Measurements from ENCODE around the gene ARTN. TPM values are rescaled to one million over a fixed set of nuclear protein-coding genes. Genes with fewer than 3 reads are reported as not detected.

The ARTN gene
- total and polyA plus RNA-seq, 4 donors: 1.8 to 4.9 (median 2.1) TPM; not detected in 1

- H3K4me3 ChIP-seq (ENCODE audit: low read length in 2 of 2): no peak overlapping the region
- no peak overlapping the region for H3K27ac ChIP-seq (ENCODE audit: low read depth in 1 of 2, low read length in 2 of 2)
- no peaks in the 10 kb centered on the region for H3K36me3 ChIP-seq (ENCODE audit: control insufficient read depth in 1 of 2, insufficient read depth in 2 of 2, low read length in 1 of 2)
- H3K4me1 ChIP-seq (ENCODE audit: control insufficient read depth in 1 of 2, insufficient read depth in 2 of 2, low read length in 2 of 2): no peaks in the 10 kb centered on the region
- H3K9me3 ChIP-seq (ENCODE audit: control insufficient read depth, low read length): no peaks in the 10 kb centered on the region
- 95 to 97% methylated on average over 20 of the region's 20 CpGs for WGBS, 2 donors
- intact Hi-C loops (cut with DNase I): no loop called here
- DNase-seq (peak in 1 of 2 donors; percentile 43), ATAC-seq (ENCODE audit: low FRiP score) (no peak)
- H3K27me3 ChIP-seq (ENCODE audit: control insufficient read depth in 1 of 2, insufficient read depth in 2 of 2, low read length in 1 of 2): no peaks in the 10 kb centered on the region
Measured at GRCh38 chr1:43981636-43982035, 48.0 kb downstream of the ARTN start.

GRCh38 chr1:43982241-43982640, 48.6 kb downstream of the ARTN start:
- no peaks in the 10 kb centered on the region for H3K27me3 ChIP-seq (ENCODE audit: control insufficient read depth in 1 of 2, insufficient read depth in 2 of 2, low read length in 1 of 2)
- H3K4me3 ChIP-seq (ENCODE audit: low read length in 2 of 2): no peak overlapping the region
- no peak for ATAC-seq (ENCODE audit: low FRiP score)
- 85 to 91% methylated on average over 8 of the region's 8 CpGs for WGBS, 2 donors
- no peak overlapping the region for H3K27ac ChIP-seq (ENCODE audit: low read depth in 1 of 2, low read length in 2 of 2)
- H3K36me3 ChIP-seq (ENCODE audit: control insufficient read depth in 1 of 2, insufficient read depth in 2 of 2, low read length in 1 of 2): no peaks in the 10 kb centered on the region
- no peaks in the 10 kb centered on the region for H3K4me1 ChIP-seq (ENCODE audit: control insufficient read depth in 1 of 2, insufficient read depth in 2 of 2, low read length in 2 of 2)
- intact Hi-C loops (cut with DNase I): no loop called here
- H3K9me3 ChIP-seq (ENCODE audit: control insufficient read depth, low read length): no peaks in the 10 kb centered on the region
- no peak for DNase-seq

- H3K4me3 ChIP-seq (ENCODE audit: low read length in 2 of 2): no peak overlapping the region
- H3K27ac ChIP-seq (ENCODE audit: low read depth in 1 of 2, low read length in 2 of 2): no peak overlapping the region
- intact Hi-C loops (cut with DNase I): no loop called here
- WGBS, 2 donors: 83 to 84% methylated on average over 15 of the region's 15 CpGs
- H3K9me3 ChIP-seq (ENCODE audit: control insufficient read depth, low read length): no peaks in the 10 kb centered on the region
- H3K36me3 ChIP-seq (ENCODE audit: control insufficient read depth in 1 of 2, insufficient read depth in 2 of 2, low read length in 1 of 2): no peaks in the 10 kb centered on the region
- DNase-seq: peak; percentile 46 to 69
- H3K27me3 ChIP-seq (ENCODE audit: control insufficient read depth in 1 of 2, insufficient read depth in 2 of 2, low read length in 1 of 2): no peaks in the 10 kb centered on the region
- H3K4me1 ChIP-seq (ENCODE audit: control insufficient read depth in 1 of 2, insufficient read depth in 2 of 2, low read length in 2 of 2): no peaks in the 10 kb centered on the region
- no peak for ATAC-seq (ENCODE audit: low FRiP score)
Measured at GRCh38 chr1:43982808-43983207, 49.2 kb downstream of the ARTN start.

GRCh38 chr1:43983253-43983899, 49.8 kb downstream of the ARTN start:
- H3K27me3 ChIP-seq (ENCODE audit: control insufficient read depth in 1 of 2, insufficient read depth in 2 of 2, low read length in 1 of 2): no peaks in the 10 kb centered on the region
- no peak overlapping the region for H3K4me3 ChIP-seq (ENCODE audit: low read length in 2 of 2)
- intact Hi-C loops (cut with DNase I): no loop called here
- no peaks in the 10 kb centered on the region for H3K4me1 ChIP-seq (ENCODE audit: control insufficient read depth in 1 of 2, insufficient read depth in 2 of 2, low read length in 2 of 2)
- no peaks in the 10 kb centered on the region for H3K36me3 ChIP-seq (ENCODE audit: control insufficient read depth in 1 of 2, insufficient read depth in 2 of 2, low read length in 1 of 2)
- H3K27ac ChIP-seq (ENCODE audit: low read depth in 1 of 2, low read length in 2 of 2): no peak overlapping the region
- H3K9me3 ChIP-seq (ENCODE audit: control insufficient read depth, low read length): no peaks in the 10 kb centered on the region
- WGBS, 2 donors: 71 to 77% methylated on average over 12 of the region's 12 CpGs
- ATAC-seq (ENCODE audit: low FRiP score) (no peak), DNase-seq (peak in 1 of 2 donors; percentile 18)

GRCh38 chr1:43984855-43985254, 51.3 kb downstream of the ARTN start:
- H3K36me3 ChIP-seq (ENCODE audit: control insufficient read depth in 1 of 2, insufficient read depth in 2 of 2, low read length in 1 of 2): no peaks in the 10 kb centered on the region
- no peaks in the 10 kb centered on the region for H3K9me3 ChIP-seq (ENCODE audit: control insufficient read depth, low read length)
- intact Hi-C loops (cut with DNase I): no loop called here
- H3K27ac ChIP-seq (ENCODE audit: low read depth in 1 of 2, low read length in 2 of 2): no peak overlapping the region
- DNase-seq (no peak), ATAC-seq (ENCODE audit: low FRiP score) (no peak)
- H3K4me3 ChIP-seq (ENCODE audit: low read length in 2 of 2): no peak overlapping the region
- WGBS, 2 donors: 93 to 97% methylated on average over 14 to 16 of the region's 16 CpGs
- no peaks in the 10 kb centered on the region for H3K27me3 ChIP-seq (ENCODE audit: control insufficient read depth in 1 of 2, insufficient read depth in 2 of 2, low read length in 1 of 2)
- no peaks in the 10 kb centered on the region for H3K4me1 ChIP-seq (ENCODE audit: control insufficient read depth in 1 of 2, insufficient read depth in 2 of 2, low read length in 2 of 2)

- ATAC-seq (ENCODE audit: low FRiP score) (no peak), DNase-seq (no peak)
- H3K27ac ChIP-seq (ENCODE audit: low read depth in 1 of 2, low read length in 2 of 2): no peak overlapping the region
- WGBS, 2 donors: 77 to 81% methylated on average over 4 of the region's 4 CpGs
- no peak overlapping the region for H3K4me3 ChIP-seq (ENCODE audit: low read length in 2 of 2)
- no peaks in the 10 kb centered on the region for H3K9me3 ChIP-seq (ENCODE audit: control insufficient read depth, low read length)
- intact Hi-C loops (cut with DNase I): no loop called here
- H3K4me1 ChIP-seq (ENCODE audit: control insufficient read depth in 1 of 2, insufficient read depth in 2 of 2, low read length in 2 of 2): no peaks in the 10 kb centered on the region
- H3K36me3 ChIP-seq (ENCODE audit: control insufficient read depth in 1 of 2, insufficient read depth in 2 of 2, low read length in 1 of 2): no peaks in the 10 kb centered on the region
- no peaks in the 10 kb centered on the region for H3K27me3 ChIP-seq (ENCODE audit: control insufficient read depth in 1 of 2, insufficient read depth in 2 of 2, low read length in 1 of 2)
Measured at GRCh38 chr1:43985984-43986595, 52.5 kb downstream of the ARTN start.

- Histone ChIP-seq H3K4me3 (ENCODE audit: low read length in 2 of 2) (no peak overlapping the region), H3K36me3 (ENCODE audit: control insufficient read depth in 1 of 2, insufficient read depth in 2 of 2, low read length in 1 of 2) (no peaks in the 10 kb centered on the region), H3K27ac (ENCODE audit: low read depth in 1 of 2, low read length in 2 of 2) (no peak overlapping the region), H3K4me1 (ENCODE audit: control insufficient read depth in 1 of 2, insufficient read depth in 2 of 2, low read length in 2 of 2) (no peaks in the 10 kb centered on the region), H3K9me3 (ENCODE audit: control insufficient read depth, low read length) (no peaks in the 10 kb centered on the region), H3K27me3 (ENCODE audit: control insufficient read depth in 1 of 2, insufficient read depth in 2 of 2, low read length in 1 of 2) (no peaks in the 10 kb centered on the region)
- ATAC-seq (ENCODE audit: low FRiP score) (no peak), DNase-seq (no peak)
- intact Hi-C loops (cut with DNase I): no loop called here
- WGBS, 2 donors: 70 to 75% methylated on average over 6 of the region's 6 CpGs
Measured at GRCh38 chr1:43986712-43987111, 53.1 kb downstream of the ARTN start.
